Left forelimb (tissue), 1 donor: ENCODE data around the gene ALDH1A2.
"Not testable (repeated sequence)": the region's sequence is repeated elsewhere in the genome, so short reads cannot be mapped to it uniquely, and the experiment has no call there.

ENCODE experiments used
- DNase-seq: peaks from one replicate; pipeline ENCODE4 v3.0.0-alpha.2; 2018; ENCODE audit warnings: low spot score

Gene ALDH1A2

DNA sequence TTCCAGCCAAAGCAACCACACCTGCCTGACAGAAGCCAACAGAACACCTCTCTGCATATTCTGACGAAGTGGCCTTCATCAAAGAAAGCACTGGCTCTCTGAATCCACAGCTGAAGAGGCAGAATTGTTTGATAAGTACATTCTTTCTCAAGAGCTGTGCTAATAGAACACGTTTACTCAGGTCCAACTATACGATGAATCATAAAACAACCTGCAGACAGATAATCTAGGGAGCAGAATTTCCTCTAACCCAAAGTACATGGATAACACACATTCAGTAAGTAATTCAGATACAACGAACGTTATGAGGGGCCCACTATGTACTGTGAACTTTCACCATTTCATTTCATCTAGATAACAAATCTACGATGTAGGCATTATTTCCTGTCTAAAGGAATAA, 25.4 kb downstream of the ALDH1A2 start:
- DNase-seq: no peak

DNA sequence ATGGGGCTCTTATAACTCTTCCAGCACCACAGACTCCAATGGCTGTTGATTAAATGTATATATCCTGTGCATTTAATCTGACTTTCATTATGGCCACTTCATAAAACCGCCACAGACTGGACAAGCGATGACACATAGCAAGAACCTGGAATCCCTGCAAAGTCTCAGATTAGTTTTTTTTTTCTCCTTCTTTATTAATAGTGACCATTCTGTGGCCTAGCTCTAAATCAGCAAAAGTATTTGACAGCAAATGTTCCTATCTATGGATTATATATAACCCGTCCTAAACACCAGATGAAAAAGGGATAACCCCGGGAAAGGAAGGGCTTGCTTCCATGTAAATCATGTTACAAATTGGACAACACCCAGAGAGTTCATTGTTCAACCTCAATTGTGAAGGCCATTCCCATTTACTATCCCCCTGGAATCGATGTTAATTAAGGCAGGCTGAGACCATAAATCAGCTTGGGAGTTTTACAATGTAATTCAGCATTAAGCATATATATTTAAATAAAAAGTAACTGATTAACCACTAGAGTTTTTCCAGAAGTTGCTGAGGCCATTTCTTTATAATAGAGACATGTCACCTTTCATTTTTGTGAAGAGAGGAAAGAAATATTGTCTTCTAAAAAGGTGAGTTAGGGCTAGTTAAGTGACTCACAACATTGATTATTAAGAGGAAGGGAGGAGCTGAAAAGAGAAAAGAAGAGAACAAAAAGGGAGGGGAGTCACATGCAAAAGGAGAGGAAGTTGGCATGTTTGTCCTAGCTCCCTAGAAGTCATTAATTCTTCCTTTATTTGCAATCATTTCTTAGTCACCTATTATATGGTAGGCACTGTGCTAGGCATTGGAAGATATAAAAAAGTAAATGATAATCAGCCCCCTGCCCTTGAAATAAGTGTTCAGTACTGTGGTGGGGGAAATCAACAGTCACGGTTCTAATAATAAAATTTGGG, 26.2 kb downstream of the ALDH1A2 start:
- no peak for DNase-seq

DNA sequence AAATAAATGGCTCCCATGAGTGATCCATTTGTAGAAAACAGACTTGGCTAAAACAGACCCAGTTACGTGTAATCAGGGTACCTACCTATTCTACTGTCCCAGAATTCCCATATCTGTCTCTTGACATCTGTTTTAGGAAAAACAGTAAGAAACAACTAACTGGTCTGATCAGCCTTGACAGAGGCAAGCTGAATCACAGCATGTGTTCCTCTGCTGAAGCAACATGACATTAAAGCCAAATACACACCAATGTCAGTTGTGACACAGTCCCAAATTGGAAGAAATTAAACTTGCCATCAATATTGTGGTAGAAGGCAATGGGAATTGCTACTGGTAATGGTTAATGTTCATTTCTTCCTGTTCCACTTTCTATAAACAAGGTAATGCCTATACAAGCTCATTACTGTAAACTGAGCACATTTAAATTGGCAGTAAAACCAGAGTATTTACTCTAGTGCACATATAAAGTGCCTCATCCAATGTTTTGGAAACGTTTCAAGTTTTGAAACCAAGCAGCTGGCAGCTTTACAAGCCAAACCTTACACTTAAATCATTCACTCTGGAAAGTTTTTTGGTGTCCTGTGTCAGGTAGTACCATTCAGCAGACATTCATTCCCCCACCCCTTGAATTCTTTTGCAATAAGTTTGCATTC, 27.0 kb downstream of the ALDH1A2 start:
- DNase-seq: no peak

DNA sequence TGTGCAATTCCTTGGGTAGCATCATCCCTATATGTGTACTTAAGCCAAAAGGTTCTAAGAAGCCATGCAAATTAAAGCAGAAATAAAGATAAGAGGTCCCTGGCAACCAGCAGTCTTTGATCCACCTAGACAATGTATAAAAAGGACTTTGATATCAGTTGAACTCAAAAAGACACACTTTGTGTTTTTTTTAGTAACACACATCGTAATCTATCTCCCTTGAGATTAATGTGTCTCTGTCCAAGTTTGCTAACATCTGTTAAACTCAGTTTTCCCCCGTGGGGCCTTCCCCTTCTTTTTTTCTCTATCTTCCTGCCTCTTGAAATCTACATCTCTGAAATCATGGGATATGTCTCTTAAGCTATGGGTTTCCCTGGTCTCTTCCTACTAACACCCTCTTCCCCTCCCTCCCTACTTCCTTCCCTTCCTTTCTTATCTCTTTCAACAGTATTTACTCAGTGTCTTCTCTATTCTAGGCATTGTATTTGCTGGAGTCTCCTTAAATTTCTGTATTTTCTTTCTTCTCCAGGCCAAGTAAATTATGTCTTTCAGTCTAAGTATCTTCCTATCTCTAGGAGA, 27.7 kb downstream of the ALDH1A2 start:
- no peak for DNase-seq

DNA sequence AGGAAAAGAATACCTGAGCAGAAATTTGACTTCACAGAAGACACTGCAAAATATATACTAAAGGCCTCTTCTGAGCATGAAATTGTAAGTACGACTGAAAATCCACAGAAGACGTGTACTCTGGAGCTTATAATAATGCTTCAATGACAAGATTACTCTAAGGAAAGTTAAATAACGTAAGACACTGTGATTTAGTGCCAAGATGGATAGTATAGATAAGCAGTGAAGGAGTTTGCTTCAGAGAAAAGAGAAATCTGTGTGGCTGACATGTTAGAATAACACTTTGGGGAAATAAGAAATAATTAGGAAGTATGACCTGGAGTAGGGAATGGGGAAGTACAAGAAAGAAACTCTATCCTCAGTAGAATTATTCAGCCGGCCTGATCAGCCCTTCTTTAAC, 28.9 kb downstream of the ALDH1A2 start:
- no peak for DNase-seq

DNA sequence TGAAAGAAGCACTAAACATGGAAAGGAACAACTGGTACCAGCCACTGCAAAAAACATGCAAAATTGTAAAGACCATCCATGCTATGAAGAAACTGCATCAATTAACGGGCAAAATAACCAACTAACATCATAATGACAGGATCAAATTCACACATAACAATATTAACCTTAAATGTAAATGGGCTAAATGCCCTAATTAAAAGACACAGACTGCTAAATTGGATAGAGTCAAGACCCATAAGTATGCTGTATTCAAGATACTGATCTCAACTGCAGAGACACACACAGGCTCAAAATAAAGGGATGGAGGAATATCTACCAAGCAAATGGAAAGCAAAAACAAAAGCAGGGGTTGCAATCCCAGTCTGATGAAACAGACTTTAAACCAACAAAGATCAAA, 37.1 kb downstream of the ALDH1A2 start:
- not testable (repeated sequence) for DNase-seq

DNA sequence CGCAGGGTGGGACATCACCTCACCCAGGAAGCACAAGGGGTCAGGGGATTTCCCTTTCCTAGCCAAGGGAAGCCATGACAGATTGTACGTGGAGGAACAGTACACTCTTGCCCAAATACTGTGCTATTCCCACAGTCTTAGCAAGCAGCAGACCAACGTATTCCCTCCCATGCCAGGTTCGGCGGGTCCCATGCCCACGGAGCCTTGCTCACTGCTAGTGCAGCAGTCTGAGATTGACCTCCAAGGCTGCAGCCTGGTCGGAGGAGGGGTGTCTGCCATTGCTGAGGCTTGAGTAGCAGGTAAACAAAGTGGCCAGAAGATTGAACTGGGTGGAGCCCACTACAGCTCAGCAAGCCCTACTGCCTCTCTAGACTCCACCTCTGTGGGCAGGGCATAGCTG, 39.0 kb downstream of the ALDH1A2 start:
- no peak for DNase-seq

DNA sequence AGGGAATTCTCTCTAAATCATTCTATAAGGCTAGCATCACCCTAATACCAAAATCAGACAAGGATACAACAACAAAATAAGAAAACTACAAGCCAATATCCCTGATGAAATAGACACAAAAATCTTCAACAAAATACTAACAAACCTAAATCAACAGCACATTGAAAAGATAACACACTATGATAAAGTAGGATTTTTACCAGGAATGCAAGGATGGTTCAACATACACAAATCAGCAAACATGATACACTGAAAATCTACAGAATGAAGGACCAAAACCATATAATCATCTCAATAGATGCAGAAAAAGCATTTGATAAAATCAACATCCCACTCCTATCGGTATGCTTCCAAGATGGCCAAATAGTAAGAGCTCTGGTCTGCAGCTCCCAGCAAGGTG, 39.5 kb downstream of the ALDH1A2 start:
- no peak for DNase-seq

DNA sequence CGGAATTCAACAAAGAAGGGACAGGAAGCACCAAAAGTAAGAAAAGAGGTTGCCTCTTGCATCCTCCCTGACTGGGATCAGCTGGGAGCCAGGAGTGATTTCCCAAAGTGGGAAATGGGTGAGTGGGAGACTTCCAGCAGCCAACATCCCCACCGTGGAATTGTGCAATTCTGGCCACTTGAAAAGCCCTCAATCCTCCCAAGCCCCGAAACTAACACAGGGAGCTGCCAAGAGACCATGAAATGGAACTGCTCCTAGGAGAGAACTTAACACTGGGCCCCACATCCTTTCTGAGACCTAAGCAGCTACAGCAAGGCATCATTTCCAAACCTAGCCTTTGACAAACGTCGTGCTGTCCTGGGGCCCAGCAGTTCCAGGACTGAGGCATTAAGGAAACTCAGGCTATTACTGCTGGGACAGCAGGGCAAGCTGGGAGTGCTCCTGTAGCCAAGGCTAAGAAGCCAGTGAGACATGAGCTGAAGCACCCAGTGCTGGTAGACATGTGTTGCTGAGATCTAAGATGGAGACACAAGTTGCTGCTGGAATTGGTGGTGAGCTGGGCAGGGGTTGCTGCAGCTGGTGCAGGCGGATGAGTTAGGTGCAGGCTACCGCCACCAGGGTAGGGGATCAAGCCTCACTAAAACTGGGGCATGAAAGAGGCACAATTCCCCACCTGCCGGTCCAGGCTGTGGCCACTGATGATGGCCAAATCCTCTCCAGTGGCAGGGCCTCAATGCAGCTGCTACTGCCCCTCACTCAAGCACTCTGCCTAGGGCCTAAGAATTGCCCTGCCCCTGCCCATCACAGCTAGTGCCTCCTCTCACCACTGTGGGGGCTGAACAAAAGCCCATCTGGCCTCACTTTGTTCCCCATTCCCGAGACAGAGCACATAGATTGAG, 43.9 kb downstream of the ALDH1A2 start:
- no peak for DNase-seq

DNA sequence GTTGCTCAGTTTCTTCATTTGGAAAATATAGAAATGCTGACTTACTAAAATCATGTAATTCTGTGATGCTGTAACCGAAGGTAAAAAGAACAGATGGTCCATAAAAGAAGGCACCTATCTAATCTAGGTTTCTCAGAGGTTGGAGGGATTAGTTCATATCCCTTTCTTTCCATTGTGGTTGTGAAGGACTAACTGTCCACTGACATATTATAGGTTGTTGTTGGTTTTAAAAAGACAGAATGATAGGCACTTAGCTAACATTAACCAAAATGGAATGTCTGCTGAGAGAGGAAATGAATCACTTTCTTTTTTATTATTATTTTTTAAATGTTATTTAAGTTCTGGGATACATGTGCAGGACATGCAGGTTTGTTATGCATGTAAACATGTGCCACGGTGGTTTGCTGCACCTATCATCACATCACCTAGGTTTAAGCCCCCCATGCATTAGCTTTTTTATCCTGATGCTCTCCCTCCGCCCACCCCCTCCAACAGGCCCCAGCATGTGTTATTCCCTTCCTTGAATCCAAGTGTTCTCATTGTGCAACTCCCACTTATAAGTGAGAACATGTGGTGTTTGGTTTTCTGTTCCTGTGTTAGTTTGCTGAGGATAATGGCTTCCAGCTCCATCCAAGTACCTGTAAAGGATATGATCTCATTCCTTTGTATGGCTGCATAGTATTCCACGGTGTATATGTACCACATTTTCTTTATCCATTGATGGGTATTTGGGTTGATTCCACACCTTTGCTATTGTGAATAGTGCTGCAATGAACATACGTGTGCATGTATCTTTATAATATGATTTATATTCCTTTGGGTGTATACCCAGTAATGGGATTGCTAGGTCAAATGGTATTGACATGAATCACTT, 45.8 kb downstream of the ALDH1A2 start:
- DNase-seq: no peak

DNA sequence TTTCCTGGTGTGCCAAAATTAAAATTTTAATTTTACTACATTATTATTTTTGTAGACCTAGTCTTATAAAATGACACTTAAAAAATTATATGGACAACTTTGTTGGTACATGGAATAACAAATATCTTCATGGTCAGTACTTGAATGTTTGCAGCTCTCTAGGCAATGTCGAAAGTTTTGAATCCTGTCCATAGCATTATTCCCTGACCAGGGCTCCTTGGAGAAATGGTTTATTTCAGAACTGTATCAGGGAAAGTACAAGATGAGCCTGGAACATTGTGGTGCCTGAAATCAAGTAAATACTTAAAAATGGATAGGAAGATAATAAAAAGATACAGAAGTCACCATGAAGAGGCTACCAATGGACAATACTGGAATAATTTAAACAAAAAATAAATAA, 47.6 kb downstream of the ALDH1A2 start:
- DNase-seq: no peak

DNA sequence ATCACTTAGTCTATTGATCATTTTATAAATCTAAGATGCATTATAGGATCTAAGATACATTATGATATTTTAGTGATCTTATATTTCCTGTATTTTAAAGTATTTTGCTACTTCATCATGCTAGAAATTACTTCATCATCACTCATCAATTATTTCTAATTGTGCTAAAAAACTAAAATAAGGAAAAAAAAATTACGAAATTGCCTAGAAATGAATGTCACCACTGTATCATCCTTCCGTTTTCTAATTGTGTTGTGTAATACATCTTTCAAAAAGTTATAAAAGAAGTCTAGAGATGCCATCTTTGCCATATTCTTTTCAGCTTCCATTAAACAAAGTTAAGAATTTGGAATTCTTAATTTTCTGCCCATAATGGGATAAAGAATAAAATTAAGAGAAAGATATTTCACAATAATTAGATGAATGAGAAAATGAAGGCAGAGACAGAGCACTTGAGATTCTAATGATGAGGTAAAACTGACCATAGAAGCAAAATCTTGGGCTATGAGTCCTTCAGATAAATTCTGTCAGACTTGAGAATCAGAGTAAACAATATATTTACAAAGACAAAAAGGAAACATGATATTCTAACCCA, 48.8 kb downstream of the ALDH1A2 start:
- no peak for DNase-seq

DNA sequence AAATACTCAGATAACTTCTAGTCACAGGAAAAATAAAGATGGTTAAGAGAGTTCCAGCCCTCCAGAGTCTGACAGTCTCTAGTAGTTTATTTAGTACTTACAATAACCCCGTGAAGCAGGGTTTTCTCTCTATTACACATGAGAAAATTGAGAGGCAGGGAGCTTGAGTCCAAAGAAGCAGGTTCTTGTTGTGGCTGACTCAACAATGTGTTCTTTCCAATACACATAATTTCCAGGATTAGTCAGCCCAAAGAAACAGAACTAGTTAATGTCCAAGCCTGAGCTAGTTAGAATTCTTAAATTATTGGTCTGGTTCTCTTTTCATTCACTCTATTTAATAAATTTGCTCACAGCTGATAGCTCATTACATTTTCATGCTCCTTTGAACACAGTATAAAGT, 49.9 kb downstream of the ALDH1A2 start:
- DNase-seq: no peak

DNA sequence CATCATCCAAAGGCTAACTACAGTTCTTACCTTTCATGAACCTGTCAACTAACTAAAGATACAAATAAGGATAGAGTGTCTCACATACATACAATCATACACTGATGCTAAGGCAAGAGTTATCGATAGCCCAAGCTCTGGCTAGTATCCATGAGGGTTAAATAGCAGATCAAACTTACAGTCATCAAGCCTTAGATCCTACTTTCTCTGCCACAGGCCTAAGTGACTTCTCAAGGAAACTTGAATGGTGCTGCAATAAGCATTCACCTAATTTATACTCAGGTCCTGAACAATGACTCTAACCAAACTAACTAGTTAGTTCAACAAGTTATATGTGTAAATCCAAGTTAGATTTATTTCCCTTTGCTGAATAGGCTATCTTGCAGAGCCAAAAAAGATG, 51.0 kb downstream of the ALDH1A2 start:
- no peak for DNase-seq

DNA sequence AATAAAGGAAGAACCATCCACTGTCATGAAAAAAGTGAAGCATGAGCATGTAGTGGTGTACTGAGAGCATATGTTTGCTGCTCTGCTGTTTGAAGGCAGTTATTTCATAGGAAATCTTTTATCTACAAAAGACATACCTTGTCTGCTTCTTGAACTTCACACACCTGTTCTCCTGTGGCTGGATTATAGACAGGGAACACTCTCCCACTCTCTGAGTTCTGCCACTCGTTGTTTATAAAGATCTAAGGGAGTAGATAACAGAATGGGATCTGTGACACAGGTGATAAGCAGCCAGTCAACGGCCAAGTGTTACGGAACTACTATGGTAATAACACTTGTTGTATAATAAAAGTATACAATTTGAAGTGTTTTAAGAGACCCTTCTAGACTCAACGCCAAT, 51.5 kb downstream of the ALDH1A2 start:
- DNase-seq: no peak

DNA sequence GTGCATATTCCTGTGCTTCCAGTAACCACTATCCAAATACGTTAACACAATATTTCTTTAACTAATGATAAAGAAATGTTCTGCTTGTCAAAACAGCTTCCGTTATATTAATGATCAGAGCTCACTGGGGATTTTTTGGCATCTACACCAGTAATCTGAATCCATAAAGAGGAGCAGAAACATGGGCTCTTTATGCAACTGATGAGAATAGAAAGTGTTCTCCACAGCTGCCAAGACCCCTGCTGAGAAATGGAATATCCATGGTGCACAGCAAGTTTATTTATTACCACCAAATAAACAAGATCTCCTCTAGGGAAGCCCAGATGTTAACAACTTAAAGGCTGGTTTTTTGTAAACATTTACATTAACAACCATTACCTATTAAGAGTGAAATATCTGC, 54.5 kb downstream of the ALDH1A2 start:
- no peak for DNase-seq

DNA sequence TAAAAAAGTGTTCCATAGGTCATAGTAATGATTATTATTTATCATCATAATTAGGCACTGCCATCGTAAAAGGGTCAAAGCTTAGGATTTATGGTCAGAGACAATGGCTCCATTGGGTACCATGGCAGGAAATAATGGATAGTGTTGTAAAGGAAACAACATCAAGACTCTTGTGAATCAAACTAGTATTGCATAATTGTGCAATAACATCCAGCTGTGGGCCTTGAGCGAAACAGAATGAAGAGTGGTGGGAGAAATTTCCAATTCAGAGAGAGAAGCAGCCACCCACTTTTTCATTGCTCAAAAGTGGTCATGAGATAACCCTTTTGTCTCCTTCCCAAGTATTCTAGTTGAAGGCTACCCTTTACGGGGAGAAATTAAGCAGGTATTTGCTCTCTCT, 61.7 kb downstream of the ALDH1A2 start:
- DNase-seq: no peak

DNA sequence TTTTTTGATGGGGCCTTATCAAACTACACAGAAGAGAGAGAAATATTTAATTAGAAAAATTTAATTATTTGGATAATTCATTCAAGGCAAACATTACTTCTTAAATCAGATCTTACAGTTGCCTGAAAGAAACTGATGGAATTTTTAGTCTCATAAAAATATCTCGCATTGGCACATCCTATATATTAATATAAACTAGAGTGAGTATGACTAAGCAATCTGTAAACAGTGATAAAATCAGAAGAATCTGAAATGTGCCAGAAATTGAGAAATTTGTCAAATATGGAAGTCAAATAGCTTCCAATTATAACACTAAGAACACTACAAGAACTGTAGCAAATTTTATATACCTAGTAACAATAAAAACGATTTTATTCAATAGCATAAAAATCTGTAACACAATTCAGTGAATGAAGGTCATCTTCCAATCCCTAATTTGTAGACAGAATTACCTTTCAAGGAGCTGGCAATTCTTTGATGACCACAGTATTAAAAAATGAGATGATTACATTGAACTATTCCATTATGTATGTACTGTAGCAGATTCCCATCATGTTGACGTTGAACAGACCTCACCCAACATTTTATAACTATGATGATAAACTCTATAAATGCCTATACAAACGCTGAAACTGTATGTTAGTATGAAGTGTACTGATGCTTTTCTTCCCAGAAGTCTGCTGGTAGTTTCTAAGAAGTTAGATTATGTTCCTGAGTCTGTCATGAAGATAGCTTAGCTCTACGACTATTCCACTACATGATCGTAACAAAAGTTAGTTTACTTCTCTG, 63.0 kb downstream of the ALDH1A2 start:
- no peak for DNase-seq

DNA sequence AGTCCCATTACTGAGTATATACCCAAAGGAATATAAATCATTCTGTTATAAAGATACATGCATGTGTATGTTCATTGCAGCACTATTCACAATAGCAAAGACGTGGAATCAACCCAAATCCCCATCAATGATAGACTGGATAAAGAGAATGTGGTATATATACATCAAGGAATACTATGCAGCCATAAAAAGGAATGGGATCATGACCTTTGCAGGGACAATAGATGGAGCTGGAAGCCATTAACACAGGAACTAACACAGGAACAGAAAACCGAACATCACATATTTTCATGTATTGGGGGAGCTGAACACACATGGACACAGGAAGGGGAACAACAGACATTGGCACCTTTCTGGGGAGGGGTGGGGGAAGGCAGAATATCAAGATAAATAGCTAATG, 65.8 kb downstream of the ALDH1A2 start:
- DNase-seq: not testable (repeated sequence)

DNA sequence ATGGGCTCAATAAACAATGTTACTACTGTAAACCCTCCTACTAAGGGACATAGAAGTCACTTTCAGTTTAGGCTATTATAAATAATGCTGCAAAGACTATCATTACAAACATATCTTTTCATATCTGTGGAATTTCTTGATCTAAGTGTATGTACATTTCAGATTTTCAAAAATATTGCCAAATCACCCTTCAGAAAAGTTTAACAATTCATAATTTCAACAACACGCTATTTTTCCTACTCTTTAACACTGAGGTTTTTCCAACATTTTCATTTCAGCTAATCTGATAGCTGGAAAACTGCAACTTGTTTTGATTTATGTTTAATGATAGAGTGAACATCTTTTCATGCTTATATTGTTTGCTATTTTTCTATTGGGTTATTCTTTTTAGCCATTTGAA, 69.0 kb downstream of the ALDH1A2 start:
- DNase-seq: no peak
